Fibroblast of mammary gland (primary cell): ENCODE results near the gene ADRM1.

ENCODE experiments used
- DNase-seq: peaks from one replicate; pipeline ENCODE4 v3.0.0-alpha.2; 2010; ENCODE audit warnings: low read depth
- H3K4me3 ChIP-seq: 2 replicates; pipeline ENCODE4 v1.5.1; 2011; ENCODE audit warnings: low read depth, mild to moderate bottlenecking, low read length, moderate library complexity; ENCODE audit not compliant: control insufficient read depth
- CTCF ChIP-seq: conservative IDR thresholded peaks from 2 replicates; pipeline ENCODE4 v1.5.1; 2011; ENCODE audit warnings: low read depth, low read length, inconsistent platforms; ENCODE audit not compliant: control insufficient read depth, insufficient read depth

The ADRM1 gene

GRCh38 chr20:62287759-62288534 lies 14.8 kb upstream of the ADRM1 start:
- H3K4me3 ChIP-seq = no peak overlapping the region
- TF ChIP-seq CTCF = no peak
- no peak for DNase-seq

GRCh38 chr20:62288535-62289105 lies 14.2 kb upstream of the ADRM1 start:
- no peak for TF ChIP-seq CTCF
- no peak for DNase-seq

GRCh38 chr20:62289131-62289530 lies 13.7 kb upstream of the ADRM1 start:
- no peak overlapping the region for H3K4me3 ChIP-seq
- no peak for DNase-seq

More at GRCh38 chr20:62288535-62289105, 14.2 kb upstream of the ADRM1 start:
- no peak overlapping the region for H3K4me3 ChIP-seq

GRCh38 chr20:62289898-62290297 lies 12.9 kb upstream of the ADRM1 start:
- DNase-seq = no peak
- no peak for TF ChIP-seq CTCF

More at GRCh38 chr20:62289131-62289530, 13.7 kb upstream of the ADRM1 start:
- no peak for TF ChIP-seq CTCF

GRCh38 chr20:62291251-62292066 lies 11.3 kb upstream of the ADRM1 start:
- TF ChIP-seq CTCF = no peak
- no peak overlapping the region for H3K4me3 ChIP-seq
- no peak for DNase-seq

More at GRCh38 chr20:62289898-62290297, 12.9 kb upstream of the ADRM1 start:
- H3K4me3 ChIP-seq = no peak overlapping the region

- no peak for TF ChIP-seq CTCF
- DNase-seq = no peak
- no peak overlapping the region for H3K4me3 ChIP-seq
Measured at GRCh38 chr20:62292108-62292507, 10.7 kb upstream of the ADRM1 start.
